Neural progenitor cell (in vitro differentiated cells): ENCODE results near the gene IGSF6.

Experiments used
- CTCF ChIP-seq: fragments of 200-600 bp; sonication (generic); IDR thresholded peaks from 2 replicates; pipeline ENCODE4 v1.5.1; 2017; ENCODE audit warnings: antibody characterized with exemption, mild to moderate bottlenecking
- EZH2 ChIP-seq: fragments of 200-600 bp; sonication (generic); IDR thresholded peaks from 2 replicates; pipeline ENCODE4 v1.6.1; 2017; ENCODE audit warnings: antibody characterized with exemption, mild to moderate bottlenecking, moderate library complexity
- EZH2phosphoT487 ChIP-seq: fragments of 200-600 bp; sonication (generic); IDR thresholded peaks from 2 replicates; pipeline ENCODE4 v1.6.1; 2017; ENCODE audit warnings: antibody characterized with exemption

GRCh38 chr16:21646721-21647561 is 5.5 kb downstream of the IGSF6 start:
- TF ChIP-seq CTCF, result no peak
- TF ChIP-seq EZH2, result no peak
- TF ChIP-seq EZH2phosphoT487, result no peak
